Testis (tissue), 3 donors: Measurements from ENCODE around the gene CDK11B. TPM values are rescaled to one million over a fixed set of nuclear protein-coding genes. Genes with fewer than 3 reads are reported as not detected.
"Not testable (repeated sequence)": the region's sequence is repeated elsewhere in the genome, so short reads cannot be mapped to it uniquely, and the experiment has no call there.

ENCODE experiments used
- DNase-seq: peaks from one replicate; pipeline ENCODE4 v3.0.0-alpha.2; 2019
- H3K27ac ChIP-seq, 2 donors: fragments of 200-600 bp; sonication (generic); one replicate each; pipeline ENCODE4 v1.5.1; 2019
- H3K27me3 ChIP-seq: fragments of 200-600 bp; sonication (generic); one replicate; pipeline ENCODE4 v1.5.1; 2019
- H3K36me3 ChIP-seq: fragments of 200-600 bp; sonication (generic); one replicate; pipeline ENCODE4 v1.5.1; 2017; ENCODE audit warnings: low read depth; ENCODE audit errors: missing control alignments
- H3K4me1 ChIP-seq: fragments of 200-600 bp; sonication (generic); one replicate; pipeline ENCODE4 v1.5.1; 2019
- H3K4me3 ChIP-seq, 2 donors: fragments of 200-600 bp; sonication (generic); one replicate each; pipeline ENCODE4 v1.5.1; 2017 to 2019
- H3K9me3 ChIP-seq: fragments of 200-600 bp; sonication (generic); one replicate; pipeline ENCODE4 v1.5.1; 2017
- WGBS, 2 donors: methylation state at CpG; one replicate each; pipeline ENCODE4 v1.1.5; 2018; 5-methylcytosine and 5-hydroxymethylcytosine counted together
- intact Hi-C: fragments of 100-400 bp; cut with DNase I; formaldehyde crosslinking; loops from one replicate; pipeline ENCODE4 v1.15.1; 2023; ENCODE audit warnings: low total_unique reads
- polyA plus RNA-seq: library from polyadenylated mRNA; stranded (reverse); fragments of 350-450 nt; fragmentation: Illumina TruSeq; extraction: RNeasy Lipid Tissue Mini Kit (QIAGEN cat#74804); gene quantifications from one replicate; pipeline ENCODE4 v1.2.3, GENCODE V29; 2014; ENCODE audit warnings: low read depth, low replicate concordance; ENCODE audit not compliant: insufficient read depth
- total RNA-seq, 2 donors: library from RNA; depleted of rRNA; stranded (reverse); fragments of >200 nt; gene quantifications; one replicate each; pipeline ENCODE4 v1.2.3, GENCODE V29; 2016
- TF ChIP-seq, protein P1 (sequence below), 3 experiments: fragments of 450-650 bp in 2 of 3; fragments of 200-600 bp in 1 of 3; sonication (generic) in 1 of 3; IDR thresholded peaks; one replicate each; pipeline ENCODE4 v1.5.1; 2016 to 2019; ENCODE audit warnings: antibody characterized with exemption in 3 of 3, mild to moderate bottlenecking in 2 of 3, moderate library complexity in 1 of 3

The CDK11B gene
- total and polyA plus RNA-seq, 3 donors from 2014 or later, result 48.1 to 57.7 (median 56.0) TPM

DNA sequence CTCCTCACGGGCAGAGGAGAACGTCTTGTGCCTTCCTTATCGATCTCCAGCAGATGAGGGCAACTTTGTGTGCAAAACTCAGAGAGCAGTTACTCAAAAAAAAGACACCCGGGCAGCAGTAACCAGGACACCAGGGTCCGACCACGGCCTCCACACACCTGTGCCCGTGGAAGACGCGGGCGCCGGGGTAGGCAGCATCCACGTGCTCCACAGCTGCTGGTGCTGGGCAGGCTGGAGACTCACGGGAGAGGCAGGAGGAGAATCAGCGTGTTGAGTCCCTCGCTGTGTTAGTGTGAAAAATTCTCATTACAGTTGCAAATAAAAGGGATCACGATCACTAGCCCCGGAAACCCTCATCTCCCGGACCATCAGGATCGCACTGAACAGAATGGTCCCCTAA lies 40.3 kb upstream of the CDK11B start:
- 94% methylated on average over 3 of the region's 19 CpGs; no CpG with 5 or more reads in 1 of the 2 donors for WGBS, 2 donors
- H3K4me3 ChIP-seq, H3K4me1 ChIP-seq, H3K9me3 ChIP-seq, intact Hi-C loops, H3K27me3 ChIP-seq, H3K27ac ChIP-seq, H3K36me3 ChIP-seq, DNase-seq: not testable (repeated sequence)

DNA sequence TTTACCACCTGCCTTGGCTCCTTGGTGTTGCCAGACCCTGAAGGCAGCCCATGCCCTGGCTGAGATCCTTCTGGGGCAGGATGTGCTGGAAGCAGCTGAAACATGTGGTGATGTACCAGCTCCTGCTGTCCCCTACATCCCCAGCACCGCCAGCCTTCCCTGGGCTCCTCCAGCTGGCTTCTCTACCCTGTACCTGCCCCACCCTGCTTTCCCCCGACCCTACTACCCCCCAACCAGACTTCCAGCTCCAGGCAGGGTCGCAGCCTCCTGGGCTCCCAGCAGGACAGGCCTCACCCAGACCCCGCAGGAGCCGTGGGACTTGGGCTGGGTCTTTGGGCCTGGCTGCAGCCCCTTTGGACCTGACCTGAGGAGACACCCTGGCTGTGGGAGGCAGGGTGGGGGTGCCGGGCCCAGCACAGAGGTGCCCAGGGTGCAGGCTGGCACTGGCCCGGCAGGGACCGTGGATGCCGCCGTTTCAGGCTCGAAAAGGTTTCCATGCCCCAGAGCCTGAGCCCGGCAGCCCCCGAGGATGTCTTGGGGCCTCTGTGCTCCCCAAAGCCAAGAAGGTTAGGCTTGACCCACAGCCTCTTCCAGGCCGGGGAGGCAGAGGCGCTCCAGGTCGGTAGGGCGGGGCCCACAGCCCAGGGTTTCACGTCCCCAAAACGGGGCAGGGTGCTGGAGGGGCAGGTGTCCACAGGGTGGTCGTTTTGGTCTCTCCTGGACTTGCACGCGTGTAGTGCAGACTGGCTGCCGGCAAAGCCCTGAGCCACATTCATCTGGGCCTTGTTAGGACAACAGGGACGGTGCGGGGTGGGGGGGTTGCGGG lies 38.8 kb upstream of the CDK11B start:
- H3K27me3 ChIP-seq, H3K9me3 ChIP-seq, H3K4me3 ChIP-seq, H3K36me3 ChIP-seq, H3K27ac ChIP-seq, H3K4me1 ChIP-seq, intact Hi-C loops: not testable (repeated sequence)
- DNase-seq, result peak; percentile 8
- WGBS, 2 donors, result 77 to 78% methylated on average over 7 to 21 of the region's 26 CpGs

DNA sequence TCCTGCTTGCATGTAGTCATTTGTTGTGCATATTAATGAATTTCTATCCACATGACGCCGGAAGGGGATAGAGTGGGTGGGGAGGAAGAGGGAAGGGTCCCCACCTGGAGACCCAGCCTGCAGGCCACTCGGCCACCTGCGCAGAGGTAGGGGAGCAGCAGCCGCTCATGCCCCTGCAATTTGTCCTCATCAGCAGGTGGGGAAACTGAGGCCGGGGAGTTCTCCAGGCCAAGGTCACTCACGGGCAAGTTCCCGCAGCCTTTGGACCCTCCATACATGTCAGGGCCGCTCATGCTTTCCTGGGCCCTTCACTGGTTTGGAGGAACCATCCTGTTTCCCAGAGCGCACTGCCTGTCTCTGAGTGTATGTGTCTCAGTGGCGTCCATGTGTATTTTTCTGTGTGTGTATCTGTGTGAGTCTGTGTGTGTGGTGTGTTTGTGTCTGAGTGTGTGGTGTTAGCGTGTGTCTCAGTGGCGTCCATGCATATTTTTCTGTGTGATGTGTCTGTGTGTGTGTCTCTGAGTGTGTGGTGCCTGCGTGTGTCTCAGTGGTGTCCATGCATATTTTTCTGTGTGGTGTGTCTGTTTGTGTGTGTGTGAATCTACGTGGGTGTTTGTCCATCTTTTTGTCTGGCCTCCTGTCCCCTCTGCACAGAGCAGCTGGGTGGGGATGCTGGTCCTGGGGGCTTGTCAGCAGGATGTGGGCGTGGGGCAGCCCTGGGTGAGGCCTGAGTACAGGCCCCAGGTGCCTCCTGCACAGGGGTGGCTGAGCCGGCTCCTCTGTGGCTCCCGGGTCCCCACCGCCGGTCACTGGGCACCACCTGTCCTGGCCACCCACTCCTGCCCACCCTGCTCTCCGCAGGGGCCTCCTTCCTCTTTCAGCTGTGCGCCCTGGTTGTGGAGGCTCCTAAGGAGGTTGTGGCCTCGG lies 37.9 kb upstream of the CDK11B start:
- H3K4me3 ChIP-seq, intact Hi-C loops: not testable (repeated sequence)
- peak; percentile 7 for DNase-seq

DNA sequence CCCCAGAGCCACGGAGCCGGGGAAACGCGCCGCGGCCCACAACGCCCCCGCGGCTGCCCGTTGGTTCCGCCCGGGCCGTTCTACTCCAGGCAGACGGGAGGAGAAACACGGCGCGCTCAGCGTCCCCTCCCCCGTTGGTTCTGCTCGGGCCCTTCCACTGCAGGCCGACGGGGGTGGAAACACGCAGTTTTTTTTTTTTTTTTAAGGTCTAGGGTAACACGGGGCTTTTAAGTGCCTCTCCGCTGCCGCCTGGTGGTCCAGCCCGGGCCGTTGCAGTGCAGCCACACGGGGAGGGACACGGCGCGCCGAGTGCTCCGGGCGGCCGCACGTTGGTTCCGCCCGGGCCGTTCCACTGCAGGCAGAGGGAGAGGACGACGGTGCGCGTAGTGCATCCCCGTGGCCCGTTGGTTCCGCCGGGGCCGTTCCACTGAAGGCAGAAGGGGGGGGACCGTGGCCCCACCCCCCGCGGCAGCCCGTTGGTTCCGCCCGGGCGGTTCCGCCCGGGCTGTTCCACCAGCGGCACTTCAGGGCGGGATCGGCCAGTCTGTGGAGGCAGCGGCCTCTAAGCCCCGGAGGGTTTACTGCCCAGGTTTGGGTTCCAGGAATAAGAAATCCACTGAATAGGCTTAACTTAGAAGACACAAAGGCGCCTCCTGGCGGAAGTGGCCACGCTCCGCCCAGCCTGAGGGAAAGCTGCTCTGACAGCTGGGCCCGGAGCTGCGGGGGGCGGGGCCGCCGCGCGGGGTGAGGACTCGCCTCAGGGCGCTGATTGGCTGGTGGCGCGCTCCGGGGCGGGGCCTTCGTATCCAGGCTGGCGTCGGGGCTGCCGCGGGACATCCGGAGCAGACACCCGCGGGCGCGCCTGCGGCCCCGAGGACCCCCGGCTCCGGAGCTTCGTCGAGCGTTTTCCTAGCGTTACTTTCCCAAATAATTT lies 34.2 kb upstream of the CDK11B start, which contains the start of gene SLC35E2B:
TSS of gene SLC35E2B (minus strand) at position 82 of the 934 bp plus-strand sequence. CDS start 16,096 bp downstream, outside the sequence.
- H3K4me3 ChIP-seq, result peak within 1 kb of the TSS; percentile 81 to 83
- WGBS, 2 donors, result 0 to 1% methylated on average over 17 to 23 of the region's 98 CpGs
- H3K27me3 ChIP-seq, intact Hi-C loops, H3K9me3 ChIP-seq, H3K36me3 ChIP-seq, H3K4me1 ChIP-seq: not testable (repeated sequence)
- TF ChIP-seq, protein P1, sequence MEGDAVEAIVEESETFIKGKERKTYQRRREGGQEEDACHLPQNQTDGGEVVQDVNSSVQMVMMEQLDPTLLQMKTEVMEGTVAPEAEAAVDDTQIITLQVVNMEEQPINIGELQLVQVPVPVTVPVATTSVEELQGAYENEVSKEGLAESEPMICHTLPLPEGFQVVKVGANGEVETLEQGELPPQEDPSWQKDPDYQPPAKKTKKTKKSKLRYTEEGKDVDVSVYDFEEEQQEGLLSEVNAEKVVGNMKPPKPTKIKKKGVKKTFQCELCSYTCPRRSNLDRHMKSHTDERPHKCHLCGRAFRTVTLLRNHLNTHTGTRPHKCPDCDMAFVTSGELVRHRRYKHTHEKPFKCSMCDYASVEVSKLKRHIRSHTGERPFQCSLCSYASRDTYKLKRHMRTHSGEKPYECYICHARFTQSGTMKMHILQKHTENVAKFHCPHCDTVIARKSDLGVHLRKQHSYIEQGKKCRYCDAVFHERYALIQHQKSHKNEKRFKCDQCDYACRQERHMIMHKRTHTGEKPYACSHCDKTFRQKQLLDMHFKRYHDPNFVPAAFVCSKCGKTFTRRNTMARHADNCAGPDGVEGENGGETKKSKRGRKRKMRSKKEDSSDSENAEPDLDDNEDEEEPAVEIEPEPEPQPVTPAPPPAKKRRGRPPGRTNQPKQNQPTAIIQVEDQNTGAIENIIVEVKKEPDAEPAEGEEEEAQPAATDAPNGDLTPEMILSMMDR (IDR thresholded peaks at IDR 0.05), result peak in 1 of 3 experiments; percentile 46
- peak within 1 kb of the TSS; percentile 90 to 97 for H3K27ac ChIP-seq
- DNase-seq, result peak; percentile 94

More for the DNA sequence above, 37.9 kb upstream of the CDK11B start:
- H3K4me1 ChIP-seq, H3K36me3 ChIP-seq, H3K9me3 ChIP-seq, H3K27me3 ChIP-seq, H3K27ac ChIP-seq: not testable (repeated sequence)
- 94 to 95% methylated on average over 14 to 17 of the region's 23 CpGs for WGBS, 2 donors

DNA sequence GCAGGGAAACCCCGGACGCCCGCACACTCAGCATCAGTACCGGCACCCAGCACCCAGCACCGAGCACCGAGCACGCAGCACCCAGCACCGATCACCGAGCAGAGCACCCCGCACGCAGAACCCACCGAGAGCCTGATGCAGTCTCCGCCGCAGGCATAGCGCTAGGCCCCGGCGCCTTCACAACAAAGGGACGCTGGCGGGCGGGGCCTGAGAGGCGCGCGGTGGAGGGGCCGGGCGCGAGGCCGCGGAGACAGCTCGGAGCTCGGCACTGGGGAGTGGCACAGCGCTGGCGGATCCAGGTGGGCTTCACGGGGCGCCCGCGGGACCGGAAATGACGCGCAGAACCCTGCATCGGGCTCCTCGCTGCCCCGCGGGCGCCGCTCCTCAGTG lies 33.5 kb upstream of the CDK11B start:
- H3K9me3 ChIP-seq, H3K36me3 ChIP-seq, H3K27me3 ChIP-seq, intact Hi-C loops, H3K4me1 ChIP-seq: not testable (repeated sequence)
- WGBS, 2 donors, result 0 to 3% methylated on average over 13 to 25 of the region's 45 CpGs
- Histone ChIP-seq H3K27ac (peak overlapping the region; percentile 90 to 97), H3K4me3 (peak overlapping the region; percentile 81 to 83)
- DNase-seq, result peak; percentile 75

DNA sequence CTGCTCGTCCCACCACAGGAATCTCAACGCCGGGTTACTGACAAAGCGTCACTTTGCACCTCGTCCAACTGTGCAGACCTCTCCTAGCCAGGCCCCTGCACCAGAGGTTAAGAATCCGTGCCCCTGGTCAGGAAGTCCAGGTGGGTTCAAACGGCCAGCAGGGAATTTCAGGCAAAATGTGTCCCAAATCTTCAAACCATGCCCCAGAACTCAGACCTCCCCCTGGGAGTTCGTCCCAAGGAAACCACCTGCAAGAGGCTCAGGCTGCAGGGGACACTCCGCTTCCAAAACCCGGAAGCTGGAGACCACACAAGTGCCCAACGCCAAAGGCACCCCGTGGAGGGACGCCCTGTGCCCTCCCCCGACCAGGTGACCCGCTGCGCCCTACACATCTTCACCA lies 32.6 kb upstream of the CDK11B start:
- H3K36me3 ChIP-seq, H3K4me3 ChIP-seq, H3K27me3 ChIP-seq, H3K27ac ChIP-seq, H3K9me3 ChIP-seq, intact Hi-C loops, H3K4me1 ChIP-seq: not testable (repeated sequence)
- WGBS, 2 donors, result 7% methylated on average over 2 of the region's 16 CpGs; no CpG with 5 or more reads in 1 of the 2 donors
- DNase-seq, result peak; percentile 7

DNA sequence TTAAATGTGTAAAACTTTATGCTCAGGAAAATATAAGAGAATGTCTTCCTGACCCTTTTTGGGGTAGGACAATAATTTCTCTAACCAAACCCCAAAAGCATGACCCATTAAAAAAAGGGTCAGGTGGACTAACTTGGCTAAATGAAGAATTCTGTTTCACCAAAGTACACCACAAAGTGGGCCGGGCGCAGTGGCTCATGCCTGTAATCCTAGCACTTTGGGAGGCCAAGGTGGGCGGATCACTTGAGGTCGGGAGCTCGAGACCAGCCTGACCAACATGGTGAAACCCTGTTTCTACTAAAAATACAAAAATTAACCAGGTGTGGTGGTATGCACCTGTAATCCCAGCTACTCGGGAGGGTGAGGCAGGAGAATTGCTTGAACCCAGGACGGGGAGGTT lies 30.7 kb upstream of the CDK11B start:
- intact Hi-C loops, H3K9me3 ChIP-seq, H3K27ac ChIP-seq, H3K27me3 ChIP-seq, H3K36me3 ChIP-seq, H3K4me1 ChIP-seq, DNase-seq, H3K4me3 ChIP-seq: not testable (repeated sequence)
- WGBS, 2 donors, result 86 to 95% methylated on average over 7 of the region's 7 CpGs
